Activated T-helper 2 cell treated with anti-CD3 and anti-CD28 coated beads, Interferon-gamma antibody, Interleukin-2, Interleukin-4, amounts not matched to agents 10 μg/mL and 5 μg/mL and 100 μg/mL, durations not matched to agents 14 hours and 24 hours and 36 hours (primary cell): Measurements from ENCODE around the gene FCN1. TPM values are rescaled to one million over a fixed set of nuclear protein-coding genes. Genes with fewer than 3 reads are reported as not detected.

Experiments
- DNase-seq: peaks from one replicate; pipeline ENCODE4 v3.0.0; 2021; ENCODE audit warnings: low spot score
- H3K27ac Mint-ChIP-seq: one replicate; pipeline ENCODE4 v1.8.0; 2021; ENCODE audit warnings: mixed read lengths
- H3K27me3 Mint-ChIP-seq: one replicate; pipeline ENCODE4 v1.8.0; 2021; ENCODE audit warnings: low read depth, mixed read lengths
- H3K36me3 Mint-ChIP-seq: one replicate; pipeline ENCODE4 v1.8.0; 2021; ENCODE audit warnings: low read depth, mixed read lengths
- H3K4me1 Mint-ChIP-seq: one replicate; pipeline ENCODE4 v1.8.0; 2021; ENCODE audit warnings: low read depth, mixed read lengths
- H3K4me3 Mint-ChIP-seq: one replicate; pipeline ENCODE4 v1.8.0; 2021; ENCODE audit warnings: low read depth, mild to moderate bottlenecking, moderate library complexity, mixed read lengths
- H3K9me3 Mint-ChIP-seq: one replicate; pipeline ENCODE4 v1.8.0; 2021; ENCODE audit warnings: mixed read lengths
- intact Hi-C: fragments of 100-400 bp; cut with micrococcal nuclease; formaldehyde crosslinking; loops from one replicate; pipeline ENCODE4 v1.15.1; 2023
- total RNA-seq: library from RNA; stranded (reverse); gene quantifications from 2 replicates; pipeline ENCODE4 v1.2.3, GENCODE V29; 2022

FCN1 gene
- total RNA-seq, 1 donor from 2014 or later, result not detected

GRCh38 chr9:134928436-134929192 is 10.9 kb upstream of the FCN1 start:
- intact Hi-C loops, result no loop called here
- Mint-ChIP-seq H3K36me3 (no peaks in the 10 kb centered on the region), H3K27me3 (peaks cover 2% of the 10 kb centered on the region), H3K9me3 (no peaks in the 10 kb centered on the region), H3K27ac (no peak overlapping the region), H3K4me1 (no peaks in the 10 kb centered on the region), H3K4me3 (no peak overlapping the region)
- no peak for DNase-seq

- no peaks in the 10 kb centered on the region for H3K27me3 Mint-ChIP-seq
- no peaks in the 10 kb centered on the region for H3K36me3 Mint-ChIP-seq
- intact Hi-C loops, result no loop called here
- H3K4me1 Mint-ChIP-seq, result no peaks in the 10 kb centered on the region
- H3K9me3 Mint-ChIP-seq, result no peaks in the 10 kb centered on the region
- DNase-seq, result no peak
- H3K27ac Mint-ChIP-seq, result no peak overlapping the region
- no peak overlapping the region for H3K4me3 Mint-ChIP-seq
Observed at GRCh38 chr9:134925011-134925511, 7.3 kb upstream of the FCN1 start.

- DNase-seq, result no peak
- H3K4me3 Mint-ChIP-seq, result no peak overlapping the region
- intact Hi-C loops, result no loop called here
- H3K27ac Mint-ChIP-seq, result no peak overlapping the region
- no peaks in the 10 kb centered on the region for H3K36me3 Mint-ChIP-seq
- peaks cover 5% of the 10 kb centered on the region for H3K9me3 Mint-ChIP-seq
- no peaks in the 10 kb centered on the region for H3K4me1 Mint-ChIP-seq
- no peaks in the 10 kb centered on the region for H3K27me3 Mint-ChIP-seq
Observed at GRCh38 chr9:134923466-134923865, 5.8 kb upstream of the FCN1 start.

- H3K4me1 Mint-ChIP-seq, result no peaks in the 10 kb centered on the region
- no peak for DNase-seq
- no peaks in the 10 kb centered on the region for H3K36me3 Mint-ChIP-seq
- no peak overlapping the region for H3K4me3 Mint-ChIP-seq
- H3K27me3 Mint-ChIP-seq, result no peaks in the 10 kb centered on the region
- intact Hi-C loops, result no loop called here
- H3K27ac Mint-ChIP-seq, result no peak overlapping the region
- H3K9me3 Mint-ChIP-seq, result peaks cover 5% of the 10 kb centered on the region
Observed at GRCh38 chr9:134922932-134923240, 5.2 kb upstream of the FCN1 start.

- Mint-ChIP-seq H3K27me3 (no peaks in the 10 kb centered on the region), H3K27ac (no peak overlapping the region), H3K4me3 (no peak overlapping the region), H3K36me3 (no peaks in the 10 kb centered on the region), H3K9me3 (peaks cover 5% of the 10 kb centered on the region), H3K4me1 (no peaks in the 10 kb centered on the region)
- intact Hi-C loops, result no loop called here
- no peak for DNase-seq
Observed at GRCh38 chr9:134922066-134922931, 4.6 kb upstream of the FCN1 start.

- intact Hi-C loops, result no loop called here
- Mint-ChIP-seq H3K4me3 (no peak overlapping the region), H3K9me3 (peaks cover 5% of the 10 kb centered on the region), H3K36me3 (no peaks in the 10 kb centered on the region), H3K4me1 (no peaks in the 10 kb centered on the region), H3K27ac (no peak overlapping the region), H3K27me3 (no peaks in the 10 kb centered on the region)
- no peak for DNase-seq
Observed at GRCh38 chr9:134919303-134919702, 1.6 kb upstream of the FCN1 start.

GRCh38 chr9:134918646-134919045 is 934 bp upstream of the FCN1 start:
- H3K27me3 Mint-ChIP-seq, result no peaks in the 10 kb centered on the region
- H3K36me3 Mint-ChIP-seq, result no peaks in the 10 kb centered on the region
- H3K27ac Mint-ChIP-seq, result no peak overlapping the region
- no peak overlapping the region for H3K4me3 Mint-ChIP-seq
- DNase-seq, result no peak
- peaks cover 5% of the 10 kb centered on the region for H3K9me3 Mint-ChIP-seq
- H3K4me1 Mint-ChIP-seq, result no peaks in the 10 kb centered on the region
- intact Hi-C loops, result no loop called here

- no peaks in the 10 kb centered on the region for H3K4me1 Mint-ChIP-seq
- no peaks in the 10 kb centered on the region for H3K27me3 Mint-ChIP-seq
- no peak overlapping the region for H3K4me3 Mint-ChIP-seq
- DNase-seq, result no peak
- no peaks in the 10 kb centered on the region for H3K36me3 Mint-ChIP-seq
- peaks cover 5% of the 10 kb centered on the region for H3K9me3 Mint-ChIP-seq
- intact Hi-C loops, result no loop called here
- no peak overlapping the region for H3K27ac Mint-ChIP-seq
Observed at GRCh38 chr9:134916161-134916665, 1.5 kb downstream of the FCN1 start.

- no peak overlapping the region for H3K4me3 Mint-ChIP-seq
- H3K36me3 Mint-ChIP-seq, result no peaks in the 10 kb centered on the region
- peaks cover 2% of the 10 kb centered on the region for H3K27me3 Mint-ChIP-seq
- no peaks in the 10 kb centered on the region for H3K4me1 Mint-ChIP-seq
- DNase-seq, result no peak
- H3K27ac Mint-ChIP-seq, result no peak overlapping the region
- peaks cover 5% of the 10 kb centered on the region for H3K9me3 Mint-ChIP-seq
- intact Hi-C loops, result no loop called here
Observed at GRCh38 chr9:134915046-134915985, 2.4 kb downstream of the FCN1 start.

- Mint-ChIP-seq H3K4me3 (no peak overlapping the region), H3K27me3 (peaks cover 4% of the 10 kb centered on the region), H3K9me3 (peaks cover under 1% of the 10 kb centered on the region), H3K4me1 (no peaks in the 10 kb centered on the region), H3K36me3 (no peaks in the 10 kb centered on the region), H3K27ac (no peak overlapping the region)
- DNase-seq, result no peak
- intact Hi-C loops, result no loop called here
Observed at GRCh38 chr9:134914501-134914834, 3.2 kb downstream of the FCN1 start.

- Mint-ChIP-seq H3K4me1 (no peaks in the 10 kb centered on the region), H3K4me3 (no peak overlapping the region), H3K36me3 (no peaks in the 10 kb centered on the region), H3K27me3 (peaks cover 4% of the 10 kb centered on the region), H3K27ac (no peak overlapping the region), H3K9me3 (no peaks in the 10 kb centered on the region)
- intact Hi-C loops, result no loop called here
- no peak for DNase-seq
Observed at GRCh38 chr9:134913713-134914500, 3.8 kb downstream of the FCN1 start.
